ENCODE data around the gene CACNA1B.
"Not testable (repeated sequence)": the region's sequence is repeated elsewhere in the genome, so short reads cannot be mapped to it uniquely, and the experiment has no call there.

Gene CACNA1B

DNA sequence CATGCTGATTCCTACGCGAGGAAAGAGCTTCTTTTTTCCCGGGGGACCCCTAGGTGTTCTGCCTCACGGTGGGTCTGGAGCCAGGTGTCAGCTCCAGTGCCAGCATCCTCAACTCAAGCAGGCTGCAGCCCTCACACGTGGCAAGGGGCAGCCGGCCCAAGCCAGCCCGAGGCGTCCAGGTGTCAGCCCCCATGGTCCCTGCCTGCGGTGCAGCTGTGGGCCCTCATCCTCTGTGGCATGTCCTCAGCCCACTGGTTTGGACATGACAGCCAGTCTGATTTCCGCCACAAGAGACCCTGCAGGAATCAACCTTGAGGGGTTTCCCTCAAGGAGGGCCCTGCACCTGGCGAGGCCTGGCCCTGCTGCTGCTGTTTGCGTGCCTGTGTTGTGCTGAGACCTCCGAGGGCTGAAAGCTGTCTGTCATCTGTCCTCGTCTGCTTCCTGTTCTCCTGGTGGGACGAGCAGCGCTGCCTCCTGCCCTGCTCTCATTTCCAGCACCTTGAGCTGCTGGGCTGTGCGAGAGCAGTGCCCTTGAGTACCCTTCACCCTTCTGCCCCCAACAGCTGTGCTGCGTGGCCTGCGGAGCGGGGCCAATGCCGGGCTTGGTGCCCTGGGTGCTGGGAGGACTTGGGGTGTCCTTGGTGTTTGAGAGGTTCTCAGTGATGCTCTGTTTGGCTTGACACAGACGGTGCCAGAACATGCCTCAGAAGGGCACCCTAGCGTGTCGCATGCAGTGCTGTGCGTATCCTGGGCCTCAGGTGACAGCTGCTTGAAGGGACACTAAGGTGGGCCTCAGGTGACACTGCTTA, 137.6 kb downstream of the CACNA1B start:
- DNase-seq (ENCODE audit: low read depth in 2 of 2) = no peak

DNA sequence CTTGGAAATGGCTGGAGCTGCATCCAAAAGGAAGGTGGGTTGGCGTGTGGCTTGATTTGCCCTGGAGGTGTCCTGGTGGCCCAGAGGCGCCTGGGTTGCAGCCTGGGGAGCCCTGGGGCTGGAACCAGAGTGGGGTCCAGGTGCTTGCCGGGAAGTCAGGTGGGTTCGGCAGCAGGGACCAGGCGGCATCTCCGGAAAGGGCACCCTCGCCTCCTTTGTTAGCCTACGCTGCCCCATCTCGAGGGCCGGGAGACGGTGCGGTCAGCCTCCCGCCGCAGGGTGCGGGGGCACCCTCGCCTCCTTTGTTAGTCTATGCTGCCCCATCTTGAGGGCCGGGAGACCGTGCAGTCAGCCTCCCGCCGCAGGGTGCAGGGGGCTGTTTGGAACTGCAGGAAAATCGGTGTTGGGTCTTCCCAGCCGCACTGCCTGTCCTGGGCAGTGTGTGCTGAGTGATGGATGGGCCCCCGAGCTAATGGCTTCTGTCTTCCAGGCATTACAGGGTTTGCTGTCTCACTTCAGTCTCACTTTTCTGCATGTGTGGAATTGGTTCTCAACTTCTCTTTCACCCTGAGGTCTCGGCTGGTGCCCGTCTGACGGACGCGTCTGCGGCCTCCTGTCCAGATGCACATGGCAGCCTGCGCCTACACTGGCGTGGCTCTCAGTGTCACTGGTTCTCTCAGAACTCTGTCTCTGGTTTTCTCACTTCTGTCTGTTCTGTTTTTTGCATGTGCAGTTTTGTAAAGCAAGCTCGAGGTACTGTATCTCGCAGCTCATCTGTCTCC, 139.0 kb downstream of the CACNA1B start:
- DNase-seq (ENCODE audit: low read depth in 2 of 2) = no peak

DNA sequence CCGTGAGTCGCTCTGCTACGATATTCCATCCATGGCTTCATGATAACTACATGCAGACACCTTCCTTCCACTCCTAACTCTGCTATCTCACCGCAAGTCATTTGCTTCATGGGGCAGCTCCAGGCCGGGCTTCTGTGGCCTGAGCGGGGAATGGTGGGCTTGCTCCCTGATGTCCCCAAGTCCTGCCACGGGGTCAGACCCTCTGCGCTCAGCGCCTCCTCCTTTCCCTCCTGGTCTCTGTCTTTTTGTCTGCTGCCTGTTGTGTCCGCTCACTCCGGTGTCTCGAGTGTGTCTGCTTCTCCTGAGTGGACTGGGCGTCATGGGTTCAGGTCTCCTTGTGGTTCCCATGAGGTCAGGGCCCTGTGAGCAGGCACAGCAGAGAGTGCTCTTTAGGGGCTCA, 139.6 kb downstream of the CACNA1B start:
- DNase-seq (ENCODE audit: low read depth in 2 of 2) = no peak

DNA sequence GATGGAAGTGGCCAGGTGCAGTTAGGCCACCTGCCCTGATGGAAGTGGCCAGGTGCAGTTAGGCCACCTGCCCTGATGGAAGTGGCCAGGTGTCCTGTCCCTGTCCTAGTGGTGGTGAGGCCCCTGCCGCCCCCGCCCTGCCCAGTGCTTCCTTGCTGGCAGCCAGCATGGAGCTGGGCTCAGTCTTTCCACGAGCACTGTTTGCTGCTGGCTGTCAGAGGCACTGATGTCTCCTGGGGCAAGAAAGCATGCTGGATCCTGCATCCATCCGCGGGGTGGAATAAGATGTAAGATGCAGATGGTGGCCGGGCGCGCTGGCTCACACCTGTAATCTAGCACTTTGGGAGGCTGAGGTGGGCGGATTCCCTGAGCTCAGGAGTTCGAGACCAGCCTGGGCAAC, 141.9 kb downstream of the CACNA1B start:
- not testable (repeated sequence) for DNase-seq (ENCODE audit: low read depth in 2 of 2)

DNA sequence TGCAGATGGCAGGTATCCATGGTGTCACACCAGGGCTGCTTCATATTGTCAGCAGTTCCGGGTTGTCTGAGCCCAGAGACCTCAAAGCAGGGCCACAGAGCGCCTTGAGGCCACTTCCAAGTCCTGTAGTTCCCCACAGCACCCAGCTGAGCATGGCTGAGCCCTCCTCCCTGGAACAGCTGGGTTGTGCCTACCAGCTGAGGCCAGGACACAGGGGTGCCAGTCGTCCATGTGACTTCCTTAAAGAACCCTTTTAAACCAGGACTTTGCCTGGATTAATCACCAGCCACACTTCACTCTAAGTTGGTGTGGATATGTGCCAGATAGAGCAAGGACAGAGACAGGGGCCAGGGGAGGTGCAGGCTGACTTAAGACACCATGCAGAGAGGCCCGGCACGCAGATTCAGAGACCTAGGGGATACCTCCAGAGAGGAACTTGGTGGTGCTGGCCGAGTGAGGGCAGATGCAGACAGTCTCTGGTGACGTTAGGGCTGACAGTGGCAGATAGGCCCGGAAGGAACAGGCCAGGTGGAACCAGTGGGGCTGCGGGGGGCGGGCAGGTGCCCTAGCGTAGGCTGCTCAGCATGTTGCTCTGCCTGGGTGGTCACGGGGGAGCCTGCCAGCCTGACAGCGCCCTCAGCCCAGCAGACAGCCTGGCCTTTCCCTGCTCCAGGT, 142.7 kb downstream of the CACNA1B start:
- DNase-seq (ENCODE audit: low read depth in 2 of 2) = no peak

DNA sequence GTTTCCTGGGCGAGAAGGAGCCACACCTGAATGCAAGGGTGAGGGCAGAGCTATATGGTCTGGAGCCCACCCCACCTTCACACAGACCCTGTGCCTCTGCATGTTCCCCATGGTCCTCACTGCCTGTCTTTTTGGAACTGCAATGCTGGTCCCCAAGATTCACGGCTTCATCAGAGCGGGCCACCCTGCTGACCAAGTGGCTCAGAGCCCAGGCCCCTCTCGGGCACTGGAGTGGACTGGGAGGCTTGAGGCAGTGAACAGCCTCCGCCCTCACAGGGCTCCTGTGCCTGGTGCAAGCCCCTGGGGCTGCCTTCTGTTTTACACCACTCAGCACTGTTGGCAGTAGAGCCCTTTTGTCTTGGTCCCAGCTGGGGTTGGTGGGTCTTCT, 143.2 kb downstream of the CACNA1B start:
- no peak for DNase-seq (ENCODE audit: low read depth in 2 of 2)

DNA sequence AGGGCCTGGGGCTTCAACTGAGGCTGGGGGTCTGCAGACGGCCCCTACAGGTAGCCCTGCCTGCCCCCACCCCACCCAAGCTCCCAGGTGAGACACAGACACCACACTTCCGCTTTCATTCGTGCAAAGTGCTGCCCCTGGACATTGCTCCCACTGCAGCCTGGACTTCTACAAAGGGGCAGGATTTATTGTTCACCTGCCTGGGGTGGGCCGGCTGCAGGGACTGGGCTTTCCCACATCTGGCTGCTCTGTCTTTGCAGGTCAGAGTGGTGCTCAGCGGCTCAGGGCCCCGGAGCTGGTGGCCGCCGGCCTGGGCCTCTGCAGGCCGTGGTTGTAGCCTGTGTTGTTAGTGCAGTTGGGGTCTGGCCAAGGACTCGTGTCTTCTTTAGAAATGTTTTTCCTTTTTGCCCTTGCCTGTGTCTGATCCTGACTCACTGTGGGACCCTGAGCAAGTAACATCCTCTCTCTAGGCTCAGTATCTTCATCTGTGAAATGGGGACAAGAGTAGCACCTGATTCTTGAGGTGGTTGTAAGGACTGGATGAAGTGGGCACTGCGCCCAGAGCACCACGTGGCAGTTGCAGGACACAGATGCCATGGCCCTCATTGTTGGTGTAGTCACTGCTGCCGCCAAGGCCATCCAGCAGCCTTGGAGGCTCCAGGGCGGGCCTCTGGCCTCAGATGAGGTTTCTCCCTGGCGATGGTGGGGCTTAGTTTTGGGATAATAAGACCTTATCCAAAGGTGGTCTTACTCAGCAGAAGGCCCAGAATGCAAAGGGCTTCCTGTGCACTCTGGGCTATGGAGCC, 143.9 kb downstream of the CACNA1B start:
- DNase-seq (ENCODE audit: low read depth in 2 of 2) = no peak

DNA sequence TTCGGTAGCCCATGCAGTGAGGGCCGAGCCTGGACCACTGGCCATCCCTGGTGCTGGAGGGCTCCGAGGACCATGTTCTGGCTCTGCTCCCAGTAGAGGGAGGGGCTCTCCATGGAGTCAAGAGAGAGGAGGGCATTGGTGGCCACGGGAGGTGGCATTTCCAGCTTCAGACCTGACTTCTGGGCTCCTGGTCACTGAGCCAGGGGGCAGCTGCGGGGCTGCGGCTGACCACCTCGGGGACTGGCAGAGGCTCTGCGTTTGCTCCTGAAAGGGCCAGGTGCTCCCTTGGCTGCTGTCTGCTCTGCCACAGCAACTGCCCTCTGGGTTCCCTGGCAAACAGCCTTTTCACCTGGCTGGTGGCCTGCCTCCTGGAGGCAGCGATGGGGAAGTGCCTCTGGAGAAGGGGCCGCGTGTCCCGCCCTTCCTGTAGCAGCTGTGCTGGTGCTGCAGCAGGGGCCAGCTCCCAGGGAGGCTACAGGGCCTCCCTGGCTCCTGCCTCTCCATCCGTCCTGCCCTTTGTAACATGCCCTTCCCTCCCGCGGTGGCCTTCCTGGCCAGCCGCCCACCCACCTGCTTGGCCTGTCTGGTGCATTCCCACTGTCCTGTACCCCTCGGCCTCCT, 144.6 kb downstream of the CACNA1B start:
- no peak for DNase-seq (ENCODE audit: low read depth in 2 of 2)

DNA sequence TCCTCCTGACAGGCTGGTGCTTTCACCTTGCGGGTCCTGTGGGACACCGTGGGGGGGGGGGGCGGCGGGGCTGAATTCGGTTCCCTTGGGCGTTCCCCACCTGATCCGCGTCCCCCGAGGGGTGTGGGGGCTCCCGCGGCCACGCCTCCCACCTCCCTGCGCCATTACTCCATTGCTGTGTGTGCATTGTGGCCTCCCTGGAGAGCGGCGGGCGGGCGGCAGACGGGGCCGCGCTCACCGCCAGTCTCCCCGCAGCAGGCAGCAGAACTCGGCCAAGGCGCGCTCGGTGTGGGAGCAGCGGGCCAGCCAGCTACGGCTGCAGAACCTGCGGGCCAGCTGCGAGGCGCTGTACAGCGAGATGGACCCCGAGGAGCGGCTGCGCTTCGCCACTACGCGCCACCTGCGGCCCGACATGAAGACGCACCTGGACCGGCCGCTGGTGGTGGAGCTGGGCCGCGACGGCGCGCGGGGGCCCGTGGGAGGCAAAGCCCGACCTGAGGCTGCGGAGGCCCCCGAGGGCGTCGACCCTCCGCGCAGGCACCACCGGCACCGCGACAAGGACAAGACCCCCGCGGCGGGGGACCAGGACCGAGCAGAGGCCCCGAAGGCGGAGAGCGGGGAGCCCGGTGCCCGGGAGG, 145.3 kb downstream of the CACNA1B start:
- DNase-seq (ENCODE audit: low read depth in 2 of 2) = no peak

DNA sequence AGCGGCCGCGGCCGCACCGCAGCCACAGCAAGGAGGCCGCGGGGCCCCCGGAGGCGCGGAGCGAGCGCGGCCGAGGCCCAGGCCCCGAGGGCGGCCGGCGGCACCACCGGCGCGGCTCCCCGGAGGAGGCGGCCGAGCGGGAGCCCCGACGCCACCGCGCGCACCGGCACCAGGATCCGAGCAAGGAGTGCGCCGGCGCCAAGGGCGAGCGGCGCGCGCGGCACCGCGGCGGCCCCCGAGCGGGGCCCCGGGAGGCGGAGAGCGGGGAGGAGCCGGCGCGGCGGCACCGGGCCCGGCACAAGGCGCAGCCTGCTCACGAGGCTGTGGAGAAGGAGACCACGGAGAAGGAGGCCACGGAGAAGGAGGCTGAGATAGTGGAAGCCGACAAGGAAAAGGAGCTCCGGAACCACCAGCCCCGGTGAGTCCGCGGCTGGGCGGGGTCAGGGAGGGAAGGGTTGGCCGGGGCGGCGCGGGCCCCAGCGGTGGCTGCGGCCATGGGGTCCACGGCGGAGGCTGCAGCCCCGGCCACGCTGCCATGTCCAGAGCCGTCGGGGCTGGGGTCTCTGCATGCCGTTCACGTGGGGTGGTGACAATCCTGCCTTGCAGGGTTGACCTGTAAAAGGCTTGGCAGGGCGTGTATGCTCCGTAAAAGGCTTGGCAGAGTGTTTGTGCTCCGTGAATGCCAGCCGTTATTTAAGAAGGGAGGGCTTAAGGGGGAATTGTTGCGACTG, 146.0 kb downstream of the CACNA1B start:
- DNase-seq (ENCODE audit: low read depth in 2 of 2) = no peak

DNA sequence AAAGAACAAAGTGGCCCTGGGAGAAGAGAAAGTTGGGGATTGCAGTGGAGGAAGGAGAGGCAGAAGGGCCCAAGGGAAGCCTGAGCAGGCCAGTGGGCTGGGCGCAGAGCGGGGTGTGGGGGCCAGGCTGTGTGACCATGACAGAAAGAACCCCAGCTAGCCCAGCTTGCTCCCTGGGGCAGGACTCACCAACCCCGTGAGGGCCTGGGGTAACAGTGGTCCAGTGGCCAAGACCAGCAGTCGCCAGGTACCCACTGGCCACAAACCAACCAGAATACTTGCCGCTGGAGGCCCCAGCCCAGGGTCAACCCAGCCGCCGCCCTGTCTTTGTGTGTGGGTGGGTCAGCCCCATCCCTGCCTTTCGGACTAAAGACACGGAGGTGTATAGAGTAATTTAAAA, 146.5 kb downstream of the CACNA1B start:
- DNase-seq (ENCODE audit: low read depth in 2 of 2) = no peak

DNA sequence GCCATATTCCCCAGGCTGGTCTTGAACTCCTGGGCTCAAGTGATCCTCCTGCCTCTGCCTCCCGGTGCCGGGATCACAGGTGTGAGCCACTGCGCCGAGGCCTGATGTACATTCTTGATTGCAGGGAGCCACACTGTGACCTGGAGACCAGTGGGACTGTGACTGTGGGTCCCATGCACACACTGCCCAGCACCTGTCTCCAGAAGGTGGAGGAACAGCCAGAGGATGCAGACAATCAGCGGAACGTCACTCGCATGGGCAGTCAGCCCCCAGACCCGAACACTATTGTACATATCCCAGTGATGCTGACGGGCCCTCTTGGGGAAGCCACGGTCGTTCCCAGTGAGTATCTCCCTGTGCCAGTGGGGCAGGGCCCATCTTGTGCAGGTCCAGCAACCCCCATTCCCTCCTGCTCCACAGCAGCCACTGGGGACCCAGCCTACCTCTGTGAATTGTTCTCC, 147.3 kb downstream of the CACNA1B start:
- no peak for DNase-seq (ENCODE audit: low read depth in 2 of 2)

DNA sequence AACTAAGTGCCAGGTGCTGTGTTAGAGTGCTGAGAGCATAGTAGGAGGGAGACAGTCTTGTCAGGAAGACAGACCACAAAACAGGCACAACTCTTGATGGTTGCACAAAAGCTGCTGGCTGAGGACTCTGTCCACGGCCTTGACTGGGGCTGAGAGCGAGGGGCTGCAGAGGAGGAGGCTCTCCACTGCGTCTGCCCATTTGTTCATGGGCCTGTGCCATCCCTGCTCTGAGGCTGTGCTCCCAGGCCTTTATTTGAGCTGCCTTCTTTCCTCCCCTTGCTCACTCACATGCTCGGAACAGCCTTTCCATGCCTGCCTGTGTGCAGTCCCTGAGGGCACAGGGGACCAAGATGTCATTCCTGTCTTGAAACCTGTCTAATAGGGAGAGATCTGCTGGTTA, 147.8 kb downstream of the CACNA1B start:
- no peak for DNase-seq (ENCODE audit: low read depth in 2 of 2)

DNA sequence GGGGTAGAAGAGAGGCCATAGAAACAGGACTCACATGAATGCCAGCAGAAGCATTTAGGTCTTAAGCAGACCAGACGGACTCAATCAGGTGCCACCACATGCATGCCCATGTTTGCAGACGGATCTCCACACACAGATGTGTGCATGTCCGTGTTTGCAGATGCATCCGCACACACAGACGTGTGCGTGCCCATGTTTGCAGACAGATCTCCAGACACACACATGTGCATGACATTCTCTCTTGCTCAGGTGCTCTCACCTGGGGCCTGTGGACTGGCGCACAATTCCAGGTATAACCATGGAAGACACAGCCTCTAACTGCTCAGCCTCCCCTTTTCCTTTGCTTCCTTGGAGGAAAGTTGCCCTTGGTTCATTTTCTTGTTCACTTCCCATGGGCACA, 148.3 kb downstream of the CACNA1B start:
- DNase-seq (ENCODE audit: low read depth in 2 of 2) = no peak

DNA sequence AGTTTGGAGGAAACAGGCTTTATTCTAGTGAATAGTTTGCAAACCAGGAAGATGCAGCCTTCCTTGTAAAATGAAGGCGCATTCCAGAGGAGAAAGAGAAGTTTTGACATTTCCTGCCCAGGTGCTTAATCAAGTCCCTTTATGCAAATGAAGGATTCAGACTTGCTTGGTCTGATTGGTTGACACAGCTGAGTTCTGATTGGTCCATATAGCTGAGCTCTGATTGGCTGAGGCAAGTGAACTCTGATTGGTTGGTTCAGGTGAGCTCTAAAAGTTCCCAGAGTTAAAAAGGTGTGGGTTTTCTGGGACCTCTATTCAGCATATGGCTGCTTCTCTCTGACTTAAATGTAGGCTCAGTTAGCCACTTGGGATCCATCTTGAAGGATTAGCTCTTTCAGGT, 151.0 kb downstream of the CACNA1B start:
- DNase-seq (ENCODE audit: low read depth in 2 of 2) = no peak

DNA sequence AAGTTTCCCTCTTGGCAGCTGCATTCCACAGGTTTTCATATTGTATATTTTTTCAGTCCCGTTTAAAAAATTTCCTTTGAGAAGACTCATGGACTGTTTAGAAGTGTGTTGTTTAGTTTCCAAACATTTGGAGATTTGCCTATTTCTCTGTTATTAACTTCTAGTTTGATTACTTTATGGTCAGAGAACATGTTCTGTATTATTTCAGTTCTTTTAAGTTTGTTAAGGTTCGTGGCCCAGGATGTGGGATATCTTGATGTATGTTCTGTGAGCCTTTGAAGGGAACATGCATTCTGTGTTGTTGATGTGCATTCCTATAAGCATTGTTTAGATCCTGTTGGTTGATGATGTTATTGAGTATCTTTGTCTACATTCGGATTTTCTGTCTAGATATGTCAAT, 153.6 kb downstream of the CACNA1B start:
- no peak for DNase-seq (ENCODE audit: low read depth in 2 of 2)

DNA sequence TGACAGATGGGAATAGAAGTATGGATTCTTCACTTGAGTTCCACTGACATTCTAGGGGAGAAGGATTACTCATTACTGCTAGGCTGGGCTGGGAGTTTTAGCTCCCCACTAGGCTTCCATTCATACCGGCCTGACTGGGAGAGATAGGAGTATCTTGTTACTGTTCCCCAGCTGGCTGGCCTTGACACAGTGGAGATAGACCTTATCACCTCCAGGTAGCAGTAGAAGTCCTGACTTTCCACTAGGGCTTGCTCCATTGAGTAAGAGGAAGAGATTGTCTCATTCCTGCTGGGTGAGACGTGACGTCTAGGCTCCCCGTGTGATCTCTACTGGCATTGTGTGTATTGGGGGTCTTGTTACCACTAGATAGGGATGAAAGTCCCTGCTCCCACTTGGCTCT, 156.4 kb downstream of the CACNA1B start:
- no peak for DNase-seq (ENCODE audit: low read depth in 2 of 2)

DNA sequence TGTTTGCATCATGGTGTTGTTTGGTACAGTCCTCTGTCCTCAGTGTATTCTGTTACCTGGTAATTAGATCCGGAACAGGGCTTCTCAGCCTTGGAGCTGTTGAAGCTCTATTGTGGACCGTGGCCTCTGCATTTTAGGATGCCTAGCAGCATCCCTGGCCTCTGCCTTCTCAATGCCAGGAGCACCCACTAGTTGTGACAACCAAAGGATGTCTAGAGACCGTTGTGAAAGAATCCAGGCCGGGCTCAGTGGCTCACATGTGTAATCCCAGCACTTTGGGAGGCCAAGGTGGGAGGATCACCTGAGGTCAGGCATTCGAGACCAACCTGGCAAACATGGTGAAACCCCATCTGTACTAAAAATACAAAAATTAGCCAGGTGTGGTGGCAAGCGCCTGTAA, 159.6 kb downstream of the CACNA1B start:
- no peak for DNase-seq (ENCODE audit: low read depth in 2 of 2)

DNA sequence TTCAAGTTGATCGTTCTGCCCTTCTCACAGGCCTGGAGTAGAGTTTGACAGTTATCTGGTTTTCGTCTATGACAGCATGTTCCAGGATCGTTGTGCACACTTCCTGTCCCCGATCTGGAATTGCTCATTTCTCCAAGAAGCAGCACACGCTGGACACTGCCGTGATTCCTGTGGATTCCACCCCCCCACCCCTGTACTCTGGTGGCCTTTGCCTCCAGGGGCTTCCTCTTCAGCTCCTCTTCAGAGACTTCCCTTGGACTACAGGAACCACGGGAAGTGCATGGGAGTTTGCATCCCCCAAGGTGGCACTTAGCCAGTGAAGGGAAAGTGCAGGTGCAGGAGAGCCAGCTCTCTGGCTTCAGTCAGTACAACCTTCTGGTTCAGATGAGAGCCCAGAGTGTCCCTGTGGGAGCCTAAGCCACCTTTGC, 160.7 kb downstream of the CACNA1B start:
- no peak for DNase-seq (ENCODE audit: low read depth in 2 of 2)

Data from fibroblast of skin of left quadriceps (primary cell).